NCI-H446 treated with DMSO at 0.1 percent for 48 hours (cell line): Measurements from ENCODE around the gene KCNK7.

ENCODE experiments used
- DNase-seq: peaks from one replicate; lab custom pipeline; 2025; lab: John Stamatoyannopoulos, UW

The KCNK7 gene

DNA sequence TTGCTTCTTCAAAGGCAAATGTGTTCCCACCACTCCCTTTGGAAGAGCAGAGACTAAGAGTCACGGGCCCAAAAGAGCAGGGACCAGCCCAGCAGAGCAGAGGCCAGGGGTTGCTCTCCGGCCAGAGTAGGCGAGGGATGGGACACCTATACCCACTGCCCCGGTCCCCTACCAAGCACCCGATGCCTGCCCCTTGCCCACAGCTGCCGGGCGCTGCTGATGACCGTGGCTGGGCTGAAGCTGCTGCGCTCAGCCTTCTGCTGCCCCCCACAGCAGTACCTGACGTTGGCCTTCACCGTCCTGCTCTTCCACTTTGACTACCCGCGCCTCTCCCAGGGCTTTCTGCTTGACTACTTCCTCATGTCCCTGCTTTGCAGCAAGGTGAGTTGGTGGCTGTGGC is 31.6 kb upstream of the KCNK7 start:
- no peak for DNase-seq

DNA sequence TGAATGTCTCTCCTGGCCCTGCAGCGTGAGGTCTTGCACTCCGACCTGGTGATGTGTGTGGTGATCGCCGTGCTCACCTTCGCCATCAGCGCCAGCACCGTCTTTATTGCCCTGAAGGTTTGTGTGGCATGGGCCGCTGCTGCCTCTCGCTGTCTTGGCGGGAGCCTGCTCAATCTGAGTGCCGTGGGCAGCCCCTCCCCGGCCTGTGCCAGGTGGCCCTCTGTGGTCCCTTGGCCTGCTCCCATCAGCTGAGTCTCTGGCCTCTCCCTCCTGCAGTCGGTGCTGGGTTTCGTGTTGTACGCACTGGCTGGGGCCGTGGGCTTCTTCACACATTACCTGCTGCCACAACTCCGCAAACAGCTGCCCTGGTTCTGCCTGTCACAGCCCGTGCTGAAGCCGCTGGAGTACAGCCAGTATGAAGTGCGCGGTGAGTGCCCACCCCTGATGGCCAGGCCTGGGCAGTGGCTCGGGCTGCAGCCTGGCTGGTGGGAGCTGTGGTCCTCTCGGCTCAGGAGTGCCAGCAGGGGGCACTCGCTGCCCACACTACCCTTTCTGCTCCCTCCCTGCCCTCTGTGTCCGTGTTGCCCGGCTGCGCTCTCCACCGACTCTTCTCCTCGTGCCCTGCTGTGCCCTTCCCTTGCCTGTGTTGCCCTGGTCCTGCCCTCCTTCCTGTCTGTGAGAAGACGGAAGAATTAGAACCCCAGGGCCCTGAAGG is 30.2 kb upstream of the KCNK7 start:
- DNase-seq, result no peak

- no peak for DNase-seq
Observed at GRCh38 chr11:65624931-65625627, 29.5 kb upstream of the KCNK7 start.

DNA sequence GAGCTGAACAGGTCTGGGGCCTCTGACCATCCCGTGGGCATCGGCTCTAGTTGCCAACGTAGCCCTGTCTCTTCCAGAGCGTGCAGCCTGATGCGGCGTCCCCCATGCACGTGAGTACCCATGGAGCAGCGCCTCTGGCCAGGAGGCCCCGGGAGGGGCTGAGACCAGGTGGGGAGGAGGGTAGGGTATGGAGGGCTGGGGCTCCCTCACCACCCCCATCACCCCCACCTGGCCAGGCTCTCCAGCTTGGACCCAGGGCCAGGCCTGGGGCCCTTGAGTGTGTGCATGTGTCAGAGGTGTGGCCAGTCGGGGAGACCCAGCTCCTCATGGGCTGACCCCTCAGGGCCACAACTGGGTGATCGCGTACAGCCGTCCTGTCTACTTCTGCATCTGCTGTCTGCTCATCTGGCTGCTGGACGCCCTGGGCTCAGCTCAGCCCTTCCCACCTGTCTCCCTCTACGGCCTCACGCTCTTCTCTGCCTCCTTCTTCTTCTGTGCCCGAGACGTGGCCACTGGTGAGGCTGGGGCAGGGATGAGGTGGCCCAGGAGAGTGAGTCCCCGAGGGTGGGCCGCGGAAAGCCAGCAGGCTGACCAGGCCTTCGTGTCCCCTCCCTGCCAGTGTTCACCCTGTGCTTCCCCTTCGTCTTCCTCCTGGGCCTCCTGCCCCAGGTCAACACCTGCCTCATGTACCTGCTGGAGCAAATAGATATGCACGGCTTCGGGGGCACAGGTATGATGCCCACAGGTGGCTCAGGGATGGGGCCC is 28.4 kb upstream of the KCNK7 start:
- no peak for DNase-seq

GRCh38 chr11:65623177-65623576 is 27.6 kb upstream of the KCNK7 start:
- no peak for DNase-seq

DNA sequence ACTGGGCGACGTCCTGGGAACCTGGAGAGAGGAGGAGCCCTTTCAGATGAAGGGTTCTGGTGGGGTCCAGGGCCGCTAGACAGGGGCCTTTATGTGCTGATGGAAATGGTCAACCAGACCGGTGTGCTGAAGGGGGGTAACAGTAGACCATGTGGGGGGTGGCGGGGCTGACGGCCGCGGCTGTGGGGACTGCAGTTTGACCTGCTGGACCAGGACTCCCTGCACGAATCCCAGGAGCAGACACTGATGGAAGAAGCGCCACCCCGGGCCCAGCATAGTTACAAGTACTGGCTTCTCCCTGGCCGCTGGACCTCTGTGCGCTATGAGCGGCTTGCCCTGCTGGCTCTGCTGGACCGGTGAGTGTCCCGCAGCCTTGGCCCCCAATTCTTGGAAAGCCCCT is 26.4 kb upstream of the KCNK7 start:
- DNase-seq, result no peak

GRCh38 chr11:65621460-65621859 is 25.9 kb upstream of the KCNK7 start:
- no peak for DNase-seq

GRCh38 chr11:65620666-65621065 is 25.1 kb upstream of the KCNK7 start:
- no peak for DNase-seq

DNA sequence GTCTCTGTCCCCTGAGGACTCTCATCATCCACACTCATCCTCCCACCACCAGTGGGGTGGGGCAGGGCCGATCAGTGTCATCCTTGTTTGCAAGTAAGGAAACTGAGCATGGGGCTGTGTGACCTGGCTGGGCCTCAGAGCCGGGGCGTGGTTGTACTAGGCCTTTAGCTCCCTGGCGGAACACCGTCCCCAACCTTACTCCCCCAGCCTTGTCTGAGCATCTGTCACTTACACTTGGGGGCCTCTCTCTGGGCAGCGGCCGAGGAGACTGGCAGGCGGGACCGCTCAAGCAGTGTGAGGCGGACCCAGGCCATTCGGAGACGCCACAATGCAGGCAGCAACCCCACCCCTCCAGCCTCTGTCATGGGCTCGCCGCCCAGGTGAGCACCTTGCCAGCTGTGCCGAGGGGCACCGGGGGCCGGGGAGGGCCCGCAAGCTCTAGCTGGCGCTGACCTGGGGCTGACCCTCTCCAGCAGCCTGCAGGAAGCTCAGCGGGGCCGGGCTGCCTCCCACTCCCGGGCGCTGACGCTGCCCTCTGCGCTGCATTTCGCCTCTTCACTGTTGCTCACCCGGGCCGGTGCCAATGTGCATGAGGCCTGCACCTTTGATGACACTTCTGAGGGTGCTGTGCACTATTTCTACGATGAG is 23.8 kb upstream of the KCNK7 start:
- DNase-seq, result no peak

DNA sequence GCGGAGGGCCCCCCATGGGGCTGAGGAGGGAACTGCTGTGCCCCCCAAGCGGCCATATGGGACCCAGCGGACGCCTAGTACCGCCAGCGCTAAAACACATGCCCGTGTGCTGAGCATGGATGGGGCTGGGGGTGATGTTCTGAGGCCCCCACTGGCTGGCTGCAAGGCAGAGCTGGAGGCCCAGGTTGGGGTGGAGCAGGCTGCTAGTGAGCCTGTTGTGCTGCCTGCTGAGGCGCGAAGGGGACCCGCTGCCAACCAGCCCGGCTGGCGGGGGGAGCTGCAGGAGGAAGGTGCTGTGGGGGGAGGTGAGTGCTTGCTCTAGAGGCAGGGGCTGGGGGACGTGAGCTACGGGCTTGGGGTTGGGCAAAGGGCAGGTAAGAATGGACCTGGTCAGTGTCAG is 23.2 kb upstream of the KCNK7 start:
- DNase-seq, result no peak

DNA sequence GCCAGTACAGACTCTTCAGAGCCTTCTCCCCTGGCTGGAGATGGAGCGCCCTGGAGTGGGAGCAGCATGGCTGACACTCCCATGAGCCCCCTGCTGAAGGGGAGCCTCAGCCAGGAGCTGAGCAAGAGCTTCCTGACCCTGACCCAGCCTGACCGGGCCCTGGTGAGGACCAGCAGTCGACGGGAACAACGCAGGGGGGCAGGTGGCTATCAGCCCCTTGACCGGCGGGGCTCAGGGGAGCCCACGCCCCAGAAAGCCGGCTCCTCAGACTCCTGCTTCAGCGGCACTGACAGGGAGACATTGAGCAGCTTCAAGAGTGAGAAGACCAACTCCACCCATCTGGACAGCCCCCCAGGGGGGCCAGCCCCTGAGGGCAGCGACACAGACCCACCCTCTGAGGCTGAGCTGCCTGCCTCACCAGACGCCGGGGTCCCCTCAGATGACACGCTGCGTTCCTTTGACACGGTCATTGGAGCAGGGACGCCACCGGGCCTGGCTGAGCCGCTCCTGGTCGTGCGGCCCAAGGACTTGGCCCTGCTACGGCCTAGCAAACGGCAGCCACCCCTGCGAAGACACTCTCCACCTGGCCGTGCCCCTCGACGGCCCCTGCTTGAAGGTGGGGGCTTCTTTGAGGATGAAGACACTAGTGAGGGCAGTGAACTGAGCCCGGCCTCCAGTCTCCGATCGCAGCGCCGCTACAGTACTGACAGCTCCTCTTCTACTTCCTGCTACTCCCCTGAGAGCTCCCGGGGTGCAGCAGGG is 22.6 kb upstream of the KCNK7 start:
- no peak for DNase-seq

- no peak for DNase-seq
Observed at GRCh38 chr11:65617136-65617850, 21.7 kb upstream of the KCNK7 start.

- no peak for DNase-seq
Observed at GRCh38 chr11:65616575-65617001, 21.0 kb upstream of the KCNK7 start.

DNA sequence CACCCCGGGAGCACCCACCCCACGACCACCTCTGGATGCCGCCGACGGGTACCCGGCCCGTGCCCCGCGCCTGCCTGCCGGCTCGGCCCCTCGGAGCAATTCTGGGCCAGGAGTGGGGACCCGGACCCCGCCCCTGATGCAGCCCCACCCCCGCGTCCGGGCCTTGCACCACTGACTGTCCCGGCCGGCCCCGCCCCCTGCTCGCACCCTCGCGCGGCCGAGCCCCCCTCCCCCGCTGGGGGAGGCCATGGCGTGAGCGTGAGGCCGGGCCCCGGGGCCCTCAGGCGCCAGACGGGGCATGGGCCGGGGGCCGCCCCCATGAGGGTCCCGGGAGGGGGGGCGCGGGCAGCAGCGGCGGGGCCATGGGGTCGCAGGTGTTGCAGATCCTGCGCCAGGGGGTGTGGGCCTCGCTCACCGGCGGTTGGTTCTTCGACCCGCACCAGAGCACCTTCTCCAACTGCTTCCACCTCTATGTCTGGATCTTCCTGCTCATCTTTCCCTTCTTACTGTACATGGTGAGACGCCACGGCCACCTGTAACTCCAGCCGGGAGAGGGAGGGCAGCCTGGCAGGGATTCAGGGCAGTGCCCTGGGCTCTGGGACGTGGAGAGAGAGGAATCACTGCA is 20.5 kb upstream of the KCNK7 start:
- no peak for DNase-seq

GRCh38 chr11:65615229-65615949 is 19.8 kb upstream of the KCNK7 start, which contains the start of gene PCNX3:
PCNX3 (plus strand) TSS chr11:65615776; CDS start chr11:65616312, 536 bp downstream.
- peak; percentile 100 for DNase-seq

DNA sequence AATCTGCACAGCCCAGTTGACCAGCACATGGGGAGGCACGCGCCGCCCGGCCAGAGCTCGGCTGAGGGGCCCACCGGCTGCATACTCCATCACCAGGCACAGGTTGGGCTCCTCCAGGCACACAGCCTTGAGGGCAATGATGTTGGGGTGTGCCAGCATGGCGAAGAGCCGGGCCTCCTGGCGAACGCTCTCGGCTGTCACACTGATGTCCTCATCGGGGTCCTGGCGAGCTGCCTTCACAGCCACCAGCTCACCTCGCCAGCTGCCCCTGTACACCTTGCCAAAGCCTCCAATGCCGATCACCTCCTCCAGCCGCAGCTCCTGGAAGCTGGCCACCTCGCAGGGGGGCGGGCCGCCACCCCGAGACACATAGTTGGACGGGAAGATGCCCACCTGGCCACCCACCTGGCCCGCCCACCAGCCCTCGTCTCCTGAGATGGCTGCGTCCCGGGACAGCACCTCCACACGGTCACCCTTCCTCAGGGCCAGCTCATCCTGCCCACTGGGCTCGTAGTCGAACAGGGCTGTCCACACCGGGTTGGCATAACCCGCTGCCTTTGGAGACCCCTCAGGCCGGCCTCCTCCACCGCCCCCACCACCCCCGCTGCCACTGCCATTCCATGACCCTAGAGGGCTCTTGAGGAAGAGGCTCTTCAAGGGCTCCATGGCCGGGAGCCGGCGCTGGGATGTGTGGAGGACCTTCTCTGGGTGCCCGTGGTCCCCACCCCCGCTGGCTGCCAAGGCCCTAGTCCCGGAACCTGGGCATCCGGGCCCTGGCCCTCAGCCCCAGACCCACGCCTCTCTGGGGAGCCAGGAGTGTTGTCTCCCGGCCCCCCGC is 17.7 kb upstream of the KCNK7 start:
- DNase-seq, result no peak

GRCh38 chr11:65612691-65613090 is 17.1 kb upstream of the KCNK7 start:
- DNase-seq, result no peak

DNA sequence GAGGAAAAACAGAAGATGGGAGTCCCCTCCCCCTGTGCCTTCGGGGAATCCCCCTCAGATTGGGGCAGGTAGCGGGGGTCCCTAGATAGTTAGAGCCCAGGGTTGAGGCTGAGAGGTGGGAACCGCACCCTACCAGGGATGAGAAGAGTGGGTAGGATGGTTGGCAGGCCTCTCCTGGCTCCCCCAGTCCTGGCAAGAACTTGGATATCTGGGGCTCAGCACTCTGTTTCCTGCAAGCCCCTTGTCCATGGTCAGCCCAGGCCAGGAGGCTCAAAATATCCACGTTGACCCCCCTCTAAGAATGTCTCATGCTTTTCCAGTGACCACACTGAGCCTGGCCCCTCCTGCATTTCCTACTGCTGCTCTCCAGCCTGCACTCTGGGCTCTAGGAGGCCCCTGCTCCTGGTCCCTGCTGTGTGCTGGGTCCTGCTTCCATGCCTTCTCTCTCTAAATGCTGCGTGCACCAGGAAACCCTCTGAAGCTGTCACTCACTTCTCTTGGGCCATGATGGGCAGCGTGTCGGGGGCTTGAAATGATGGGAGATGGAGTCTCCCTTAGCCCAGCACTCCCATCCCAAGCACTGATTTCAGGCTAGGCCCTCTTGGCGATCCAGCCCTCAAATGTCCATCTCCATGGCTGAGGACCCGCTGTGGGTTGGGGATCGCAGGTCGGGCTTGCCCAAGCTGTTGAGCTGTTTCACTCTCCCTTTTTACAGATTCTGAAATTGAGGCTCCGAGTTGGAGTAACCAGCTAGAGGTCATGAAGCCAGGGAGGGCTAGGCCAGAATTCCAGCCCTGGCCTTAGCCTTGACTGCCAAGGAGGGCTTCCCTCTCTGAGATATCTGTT is 16.4 kb upstream of the KCNK7 start:
- DNase-seq, result no peak
